HPDE6-E6E7 (cell line): ENCODE data around the gene CNIH1.

Source experiments
- DNase-seq: peaks from one replicate; pipeline ENCODE4 v3.0.0; 2011; ENCODE audit warnings: missing footprints; ENCODE audit errors: extremely low spot score

The CNIH1 gene

GRCh38 chr14:54440873-54441868 is at the start of gene CNIH1:
TSS of gene CNIH1 (minus strand) at chr14:54441374. CDS start at chr14:54441327, 47 bp downstream.
- DNase-seq: peak; percentile 97

- DNase-seq: no peak
Observed at GRCh38 chr14:54490445-54491175, 49.4 kb upstream of the CNIH1 start.

- no peak for DNase-seq
Observed at GRCh38 chr14:54489731-54490444, 48.7 kb upstream of the CNIH1 start.

- DNase-seq: no peak
Observed at GRCh38 chr14:54489318-54489683, 48.1 kb upstream of the CNIH1 start.

GRCh38 chr14:54488646-54489317 is 47.6 kb upstream of the CNIH1 start, which contains the start of gene GMFB:
TSS of gene GMFB (minus strand) at chr14:54488980. CDS start at chr14:54488927, 53 bp downstream.
- DNase-seq: peak; percentile 89

GRCh38 chr14:54488318-54488645 is 47.1 kb upstream of the CNIH1 start:
- no peak for DNase-seq

GRCh38 chr14:54487771-54488170 is 46.6 kb upstream of the CNIH1 start:
- DNase-seq: no peak

- DNase-seq: no peak
Observed at GRCh38 chr14:54486685-54487084, 45.5 kb upstream of the CNIH1 start.

- no peak for DNase-seq
Observed at GRCh38 chr14:54483846-54484245, 42.7 kb upstream of the CNIH1 start.

- DNase-seq: no peak
Observed at GRCh38 chr14:54483073-54483745, 42.0 kb upstream of the CNIH1 start.

GRCh38 chr14:54481695-54482094 is 40.5 kb upstream of the CNIH1 start:
- no peak for DNase-seq

- DNase-seq: no peak
Observed at GRCh38 chr14:54480830-54481562, 39.8 kb upstream of the CNIH1 start.

GRCh38 chr14:54478636-54479215 is 37.6 kb upstream of the CNIH1 start:
- DNase-seq: no peak

- DNase-seq: no peak
Observed at GRCh38 chr14:54475911-54476310, 34.7 kb upstream of the CNIH1 start.

- DNase-seq: no peak
Observed at GRCh38 chr14:54475187-54475899, 34.2 kb upstream of the CNIH1 start.

- DNase-seq: no peak
Observed at GRCh38 chr14:54474232-54474793, 33.1 kb upstream of the CNIH1 start.

GRCh38 chr14:54472315-54472714 is 31.1 kb upstream of the CNIH1 start:
- no peak for DNase-seq

GRCh38 chr14:54471641-54472040 is 30.5 kb upstream of the CNIH1 start:
- DNase-seq: no peak

- DNase-seq: no peak
Observed at GRCh38 chr14:54470701-54471100, 29.5 kb upstream of the CNIH1 start.
